Measurements from ENCODE around the gene COBL. TPM values are rescaled to one million over a fixed set of nuclear protein-coding genes. Genes with fewer than 3 reads are reported as not detected.
A peak's percentile ranks its signal among the peaks of the same experiment; 100 is the strongest.

The COBL gene
- total RNA-seq, 4 donors from 2014 or later: under 0.01 to 7.7 (median 2.6) TPM

GRCh38 chr7:51318001-51318400, 1.4 kb upstream of the COBL start:
- Histone ChIP-seq H3K4me3 (no peak overlapping the region), H3K4me1 (peaks cover 0 to 14% of the 10 kb centered on the region in 2 donors), H3K27me3 (no peaks in the 10 kb centered on the region), H3K36me3 (no peaks in the 10 kb centered on the region), H3K9me3 (no peaks in the 10 kb centered on the region), H3K27ac (no peak overlapping the region)
- no peak for TF ChIP-seq POLR2A (IDR thresholded peaks at IDR 0.05)
- no peak for TF ChIP-seq CTCF (IDR thresholded peaks at IDR 0.05)
- no peak for DNase-seq
- intact Hi-C loops (cut with DNase I; ENCODE audit: low total_unique reads): no loop called here

DNA sequence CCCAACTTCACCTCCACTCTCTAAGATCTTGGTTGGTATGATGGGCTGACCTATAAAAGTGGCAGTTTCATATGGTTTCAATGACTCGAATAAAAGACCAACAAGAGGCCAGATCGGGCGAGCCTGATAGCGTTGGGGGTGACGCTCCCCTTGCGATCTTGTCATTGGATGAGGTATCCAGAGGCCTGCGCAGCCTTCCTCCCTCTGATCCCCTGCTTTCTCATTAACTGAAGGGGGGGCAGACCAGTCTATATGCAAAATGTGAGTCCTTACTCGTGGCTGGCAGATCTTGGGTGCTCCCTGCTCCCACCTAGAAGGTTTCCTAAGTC, 937 bp upstream of the COBL start:
- intact Hi-C loops (cut with DNase I; ENCODE audit: low total_unique reads): no loop called here
- Histone ChIP-seq H3K27ac (no peak overlapping the region), H3K4me1 (peaks cover 0 to 14% of the 10 kb centered on the region in 2 donors), H3K4me3 (no peak overlapping the region), H3K36me3 (no peaks in the 10 kb centered on the region), H3K27me3 (no peaks in the 10 kb centered on the region), H3K9me3 (no peaks in the 10 kb centered on the region)
- TF ChIP-seq POLR2A (IDR thresholded peaks at IDR 0.05) (no peak), CTCF (IDR thresholded peaks at IDR 0.05) (no peak)
- no peak for DNase-seq

DNA sequence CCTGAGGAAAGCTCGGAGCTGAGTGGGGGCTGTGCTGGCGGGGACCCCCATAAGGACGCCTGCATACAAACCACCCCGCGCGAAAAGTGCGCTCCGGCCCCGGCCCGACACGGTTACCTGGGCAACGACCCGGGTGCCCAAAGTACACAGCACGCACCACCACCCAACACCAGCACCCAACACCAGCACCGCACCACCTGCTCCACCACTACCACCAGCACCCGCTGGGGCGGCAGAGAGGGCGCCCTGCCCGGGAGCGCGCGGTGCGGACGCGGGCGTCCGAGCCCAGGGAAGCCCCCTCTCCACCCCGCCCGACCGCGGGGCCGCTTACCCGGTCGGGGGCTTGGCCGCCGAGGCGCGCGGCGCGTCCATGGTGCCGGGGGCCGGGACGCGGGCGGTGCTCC, 345 bp downstream of the COBL start:
- Histone ChIP-seq H3K4me3 (peak overlapping the region; percentile 26 to 40), H3K27me3 (no peaks in the 10 kb centered on the region), H3K4me1 (peaks cover 0 to 14% of the 10 kb centered on the region in 2 donors), H3K36me3 (no peaks in the 10 kb centered on the region), H3K9me3 (no peaks in the 10 kb centered on the region), H3K27ac (no peak overlapping the region)
- intact Hi-C loops (cut with DNase I; ENCODE audit: low total_unique reads): no loop called here
- TF ChIP-seq POLR2A (IDR thresholded peaks at IDR 0.05): no peak
- TF ChIP-seq CTCF (IDR thresholded peaks at IDR 0.05): no peak
- DNase-seq: no peak

GRCh38 chr7:51315393-51316261, 982 bp downstream of the COBL start:
- Histone ChIP-seq H3K36me3 (no peaks in the 10 kb centered on the region), H3K4me1 (peaks cover 0 to 14% of the 10 kb centered on the region in 2 donors), H3K9me3 (no peaks in the 10 kb centered on the region), H3K27me3 (no peaks in the 10 kb centered on the region), H3K4me3 (peak overlapping the region; percentile 26 to 40), H3K27ac (no peak overlapping the region)
- intact Hi-C loops (cut with DNase I; ENCODE audit: low total_unique reads): no loop called here
- DNase-seq: no peak
- TF ChIP-seq CTCF (IDR thresholded peaks at IDR 0.05): no peak
- TF ChIP-seq POLR2A (IDR thresholded peaks at IDR 0.05): no peak

DNA sequence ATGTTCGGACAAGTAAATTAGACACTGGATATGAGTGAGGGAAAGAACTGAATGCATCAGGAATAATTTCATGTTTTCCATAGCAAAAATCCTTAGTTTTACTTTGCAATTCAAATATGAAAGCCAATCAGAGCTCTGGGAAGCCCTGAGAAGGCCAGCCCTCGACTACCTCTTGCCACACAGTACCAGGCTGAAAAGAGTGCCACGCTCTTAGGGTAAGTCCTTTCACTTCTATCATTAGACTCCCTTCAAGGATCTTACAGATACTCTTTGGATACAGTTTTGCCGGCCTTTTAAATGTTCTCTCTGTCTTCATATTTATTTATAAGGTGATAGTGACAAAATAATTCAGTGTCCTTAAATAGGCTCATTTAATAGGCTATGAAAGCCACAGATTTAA, 1.9 kb downstream of the COBL start:
- H3K36me3 ChIP-seq: no peaks in the 10 kb centered on the region
- intact Hi-C loops (cut with DNase I; ENCODE audit: low total_unique reads): no loop called here
- H3K4me3 ChIP-seq: no peak overlapping the region
- no peak for DNase-seq
- no peaks in the 10 kb centered on the region for H3K9me3 ChIP-seq
- H3K27ac ChIP-seq: no peak overlapping the region
- no peaks in the 10 kb centered on the region for H3K27me3 ChIP-seq
- peaks cover 0 to 14% of the 10 kb centered on the region in 2 donors for H3K4me1 ChIP-seq
- no peak for TF ChIP-seq CTCF (IDR thresholded peaks at IDR 0.05)
- no peak for TF ChIP-seq POLR2A (IDR thresholded peaks at IDR 0.05)

Data from uterus (tissue), 4 donors.